Keratinocyte (primary cell): ENCODE data around the gene KMT2A. TPM values are rescaled to one million over a fixed set of nuclear protein-coding genes. Genes with fewer than 3 reads are reported as not detected.

Source experiments
- DNase-seq: peaks from one replicate; pipeline ENCODE4 v3.0.0-alpha.2; 2011; ENCODE audit warnings: low read depth, missing footprints, low spot score
- FAIRE-seq: peaks from 2 replicates; lab custom pipeline; 2011; peaks lifted over from hg19 to GRCh38; lab: Jason Lieb, UNC
- H2AFZ ChIP-seq: 2 replicates; pipeline ENCODE4 v1.6.0; 2012; ENCODE audit warnings: low read length, control low read depth, inconsistent platforms; ENCODE audit not compliant: control insufficient read depth
- H3K27ac ChIP-seq: 2 replicates; pipeline ENCODE4 v1.5.1; 2011; ENCODE audit warnings: low read length; ENCODE audit not compliant: control insufficient read depth, insufficient read depth
- H3K27me3 ChIP-seq: 3 replicates; pipeline ENCODE4 v1.6.0; 2011; ENCODE audit warnings: low read length; ENCODE audit not compliant: control insufficient read depth, insufficient read depth; ENCODE audit errors: extremely low read depth
- H3K36me3 ChIP-seq, 2 experiments: 2 replicates in 1 of 2; 3 replicates in 1 of 2; pipeline ENCODE4 v1.5.1; 2011; ENCODE audit warnings: low read length in 2 of 2, mild to moderate bottlenecking in 1 of 2; ENCODE audit not compliant: control insufficient read depth in 2 of 2, insufficient read depth in 2 of 2; ENCODE audit errors: extremely low read depth in 1 of 2
- H3K4me1 ChIP-seq: 3 replicates; pipeline ENCODE4 v1.5.1; 2011; ENCODE audit warnings: low read length; ENCODE audit not compliant: control insufficient read depth, insufficient read depth; ENCODE audit errors: extremely low read depth
- H3K4me2 ChIP-seq: 3 replicates; pipeline ENCODE4 v1.6.0; 2011; ENCODE audit warnings: low read depth, low read length; ENCODE audit not compliant: control insufficient read depth, insufficient read depth; ENCODE audit errors: extremely low read depth
- H3K4me3 ChIP-seq, 3 experiments: fragments of 200-600 bp in 1 of 3; sonication (generic) in 1 of 3; 2 replicates in 2 of 3; 3 replicates in 1 of 3; pipeline ENCODE4 v1.5.1; 2011 to 2016; ENCODE audit warnings: low read length in 3 of 3, mild to moderate bottlenecking in 3 of 3, control low read depth in 2 of 3, inconsistent platforms in 1 of 3, low read depth in 1 of 3, mixed read lengths in 1 of 3, mixed run types in 1 of 3, moderate library complexity in 1 of 3; ENCODE audit not compliant: control insufficient read depth in 2 of 3, insufficient read depth in 2 of 3; ENCODE audit errors: extremely low read depth in 1 of 3
- H3K79me2 ChIP-seq: 2 replicates; pipeline ENCODE4 v1.6.0; 2012; ENCODE audit warnings: low read length; ENCODE audit not compliant: control insufficient read depth, insufficient read depth
- H3K9ac ChIP-seq: 3 replicates; pipeline ENCODE4 v1.6.0; 2011; ENCODE audit warnings: low read length; ENCODE audit not compliant: control insufficient read depth, insufficient read depth; ENCODE audit errors: extremely low read depth
- H3K9me1 ChIP-seq: 3 replicates; pipeline ENCODE4 v1.6.0; 2011; ENCODE audit warnings: low read length; ENCODE audit not compliant: control insufficient read depth, insufficient read depth; ENCODE audit errors: extremely low read depth
- H3K9me3 ChIP-seq: 2 replicates; pipeline ENCODE4 v1.5.1; 2012; ENCODE audit warnings: low read depth, low read length; ENCODE audit not compliant: control insufficient read depth
- H4K20me1 ChIP-seq: 3 replicates; pipeline ENCODE4 v1.6.0; 2011; ENCODE audit warnings: low read length; ENCODE audit not compliant: control insufficient read depth, insufficient read depth; ENCODE audit errors: extremely low read depth
- CTCF ChIP-seq, 3 experiments: IDR thresholded peaks in 1 of 3; conservative IDR thresholded peaks in 1 of 3; optimal IDR thresholded peaks in 1 of 3; 2 replicates in 2 of 3; 3 replicates in 1 of 3; pipeline versions ENCODE3 to v1.5.1; 2011; ENCODE audit warnings: low read length in 3 of 3, mild to moderate bottlenecking in 3 of 3, moderate library complexity in 2 of 3, control low read depth in 1 of 3, inconsistent platforms in 1 of 3; ENCODE audit not compliant: insufficient read depth in 2 of 3; ENCODE audit errors: extremely low read depth in 1 of 3
- EZH2 ChIP-seq: IDR thresholded peaks from one replicate; pipeline ENCODE4 v1.6.1; 2012; ENCODE audit warnings: inconsistent platforms, mild to moderate bottlenecking, low read length, moderate library complexity
- dilution Hi-C: fragments of 300-500 bp; cut with MboI; formaldehyde crosslinking; loops from one replicate; pipeline ENCODE4 v1.7.0; 2020; ENCODE audit warnings: low sequenced_read_pairs; ENCODE audit not compliant: extremely low pct_ligation_motif_present
- polyA plus RNA-seq, 5 experiments: library from polyadenylated mRNA; depleted of rRNA in 3 of 5; stranded (reverse) in 3 of 5; stranded (forward) in 1 of 5; unstranded in 1 of 5; fragments of >200 nt; gene quantifications; 1 replicate in 1 of 5; 2 replicates in 3 of 5; 3 replicates in 1 of 5; pipeline versions ENCODE4 v1.2.1 to v1.2.3, GENCODE V29; 2011 to 2012; ENCODE audit warnings: missing spikeins in 2 of 5, low read depth in 1 of 5, low replicate concordance in 1 of 5

The KMT2A gene
- polyA plus RNA-seq, 1 donor (not counting 4 experiments of a cell fraction or from before 2014, with no cell fraction given), result 11.7 TPM

GRCh38 chr11:118544647-118545010 lies 108.3 kb downstream of the KMT2A start:
- TF ChIP-seq EZH2, result no peak
- no peak for TF ChIP-seq CTCF (optimal IDR thresholded peaks at IDR 0.05 in 1 of 3, IDR thresholded peaks at IDR 0.05 in 1 of 3, conservative IDR thresholded peaks at IDR 0.05 in 1 of 3; ENCODE audit: extremely low read depth in 1 of 3, insufficient read depth in 2 of 3, low read length in 3 of 3)
- H2AFZ ChIP-seq, result no peak overlapping the region
- no peak for FAIRE-seq
- H3K4me1 ChIP-seq, result no peaks in the 10 kb centered on the region
- H3K9ac ChIP-seq, result no peak overlapping the region
- H3K36me3 ChIP-seq, result peaks cover 0 to 3% of the 10 kb centered on the region in 2 experiments
- no peaks in the 10 kb centered on the region for H3K9me3 ChIP-seq
- H3K9me1 ChIP-seq, result no peaks in the 10 kb centered on the region
- H3K4me3 ChIP-seq, result no peak overlapping the region
- dilution Hi-C loops, result no loop called here
- no peaks in the 10 kb centered on the region for H4K20me1 ChIP-seq
- H3K27ac ChIP-seq, result no peak overlapping the region
- no peak overlapping the region for H3K4me2 ChIP-seq
- no peaks in the 10 kb centered on the region for H3K27me3 ChIP-seq
- no peak for DNase-seq
- no peaks in the 10 kb centered on the region for H3K79me2 ChIP-seq

GRCh38 chr11:118545533-118545932 lies 109.2 kb downstream of the KMT2A start:
- Histone ChIP-seq H3K4me2 (no peak overlapping the region), H3K79me2 (no peaks in the 10 kb centered on the region), H3K9me1 (no peaks in the 10 kb centered on the region), H3K9me3 (no peaks in the 10 kb centered on the region), H3K27me3 (no peaks in the 10 kb centered on the region), H2AFZ (no peak overlapping the region), H3K9ac (no peak overlapping the region), H3K4me3 (no peak overlapping the region), H3K27ac (no peak overlapping the region), H3K4me1 (no peaks in the 10 kb centered on the region), H4K20me1 (no peaks in the 10 kb centered on the region), H3K36me3 (peaks cover 3% of the 10 kb centered on the region in 2 experiments)
- FAIRE-seq (no peak), DNase-seq (no peak)
- TF ChIP-seq EZH2 (no peak), CTCF (optimal IDR thresholded peaks at IDR 0.05 in 1 of 3, IDR thresholded peaks at IDR 0.05 in 1 of 3, conservative IDR thresholded peaks at IDR 0.05 in 1 of 3; ENCODE audit: extremely low read depth in 1 of 3, insufficient read depth in 2 of 3, low read length in 3 of 3) (no peak)
- dilution Hi-C loops, result no loop called here
